A673 (cell line): ENCODE measurements around the gene RELL1. TPM values are rescaled to one million over a fixed set of nuclear protein-coding genes. Genes with fewer than 3 reads are reported as not detected.

Experiments
- BruUV-seq: library from RNA; stranded (reverse); fragments of 400-500 nt; replicated peaks from 2 replicates; lab custom pipeline; 2021; lab: Mats Ljungman, UMichigan
- CTCF ChIA-PET: fragments of 300-600 bp; sonication (Branson Sonifier 250); formaldehyde crosslinking; loops from one replicate; lab custom pipeline; 2022; ENCODE audit warnings: antibody characterized with exemption; lab: Charles Lee
- POLR2A ChIA-PET: fragments of 300-600 bp; sonication (Branson Sonifier 250); formaldehyde crosslinking; loops from one replicate; lab custom pipeline; 2022; ENCODE audit warnings: antibody characterized with exemption; ENCODE audit not compliant: low non-redundant PET; lab: Charles Lee
- DNase-seq: peaks from one replicate; pipeline ENCODE4 v3.0.0-alpha.2; 2015; ENCODE audit warnings: low spot score
- H3K27ac ChIP-seq: fragments of 200-600 bp; sonication (generic); 2 replicates; pipeline ENCODE4 v1.5.1; 2016; ENCODE audit warnings: mixed run types, low read depth, mild to moderate bottlenecking, mixed read lengths, antibody characterized with exemption, low read length; ENCODE audit not compliant: poor library complexity, severe bottlenecking
- H3K27me3 ChIP-seq: fragments of 200-600 bp; sonication (generic); replicated peaks from 2 replicates; pipeline ENCODE4 v1.6.1; 2017; ENCODE audit warnings: mixed run types, low read depth, mild to moderate bottlenecking, mixed read lengths, antibody characterized with exemption, low read length; ENCODE audit not compliant: insufficient read depth, poor library complexity
- H3K36me3 ChIP-seq: fragments of 200-600 bp; sonication (generic); 2 replicates; pipeline ENCODE4 v1.6.1; 2016; ENCODE audit warnings: mixed run types, mild to moderate bottlenecking, mixed read lengths, antibody characterized with exemption, low read length; ENCODE audit not compliant: insufficient read depth, poor library complexity, severe bottlenecking
- H3K4me1 ChIP-seq: fragments of 200-600 bp; sonication (generic); 2 replicates; pipeline ENCODE4 v1.6.1; 2017; ENCODE audit warnings: mixed run types, mild to moderate bottlenecking, mixed read lengths, antibody characterized with exemption, low read length; ENCODE audit not compliant: insufficient read depth, poor library complexity, severe bottlenecking
- H3K4me3 ChIP-seq: fragments of 200-600 bp; sonication (generic); 2 replicates; pipeline ENCODE4 v1.5.1; 2016; ENCODE audit warnings: low read depth, mixed run types, mild to moderate bottlenecking, mixed read lengths, low read length; ENCODE audit not compliant: poor library complexity, severe bottlenecking
- H3K9me3 ChIP-seq: fragments of 200-600 bp; sonication (generic); 2 replicates; pipeline ENCODE4 v1.6.1; 2016; ENCODE audit warnings: mixed run types, low read depth, mild to moderate bottlenecking, mixed read lengths, antibody characterized with exemption, low read length; ENCODE audit not compliant: poor library complexity, severe bottlenecking
- CTCF ChIP-seq: fragments of 300-800, 200-600 bp; sonication (generic); conservative IDR thresholded peaks from 2 replicates; pipeline ENCODE4 v1.5.1; 2017; ENCODE audit warnings: low read depth, mild to moderate bottlenecking, antibody characterized with exemption, low read length, moderate library complexity, mixed read lengths
- EZH2 ChIP-seq: fragments of 200-600 bp; sonication (generic); IDR thresholded peaks from 2 replicates; pipeline ENCODE4 v1.6.1; 2017; ENCODE audit warnings: borderline replicate concordance, low read depth, mild to moderate bottlenecking, mixed read lengths, antibody characterized with exemption, low read length; ENCODE audit not compliant: poor library complexity, severe bottlenecking
- intact Hi-C: fragments of 100-400 bp; cut with micrococcal nuclease; formaldehyde crosslinking; loops from one replicate; pipeline ENCODE4 v1.10.0; 2022; ENCODE audit not compliant: unreplicated experiment
- total RNA-seq: library from RNA; stranded (reverse); gene quantifications from 2 replicates; pipeline ENCODE4 v1.2.3, GENCODE V29; 2021

Gene RELL1
- total RNA-seq, 1 experiment from 2014 or later: 6.0 TPM

GRCh38 chr4:37667197-37668100 is 18.7 kb downstream of the RELL1 start:
- intact Hi-C loops: no loop called here
- Histone ChIP-seq H3K27ac (no peak overlapping the region), H3K27me3 (no peaks in the 10 kb centered on the region), H3K9me3 (no peaks in the 10 kb centered on the region), H3K36me3 (no peaks in the 10 kb centered on the region), H3K4me3 (no peak overlapping the region), H3K4me1 (peaks cover 5% of the 10 kb centered on the region)
- CTCF ChIA-PET: no interaction called here
- POLR2A ChIA-PET: no interaction called here
- DNase-seq: no peak
- no peak for TF ChIP-seq CTCF
- TF ChIP-seq EZH2: no peak
- no TSS peak for BruUV-seq

- POLR2A ChIA-PET: no interaction called here
- Histone ChIP-seq H3K27me3 (no peaks in the 10 kb centered on the region), H3K4me1 (peaks cover 10% of the 10 kb centered on the region), H3K9me3 (no peaks in the 10 kb centered on the region), H3K36me3 (no peaks in the 10 kb centered on the region), H3K27ac (no peak overlapping the region), H3K4me3 (no peak overlapping the region)
- DNase-seq: no peak
- intact Hi-C loops: no loop called here
- TF ChIP-seq EZH2 (no peak), CTCF (no peak)
- CTCF ChIA-PET: no interaction called here
- no TSS peak for BruUV-seq
These were observed 19.5 kb downstream of the RELL1 start for GRCh38 chr4:37666625-37667071.

GRCh38 chr4:37665333-37666320 is 20.5 kb downstream of the RELL1 start:
- intact Hi-C loops: no loop called here
- peaks cover 10% of the 10 kb centered on the region for H3K4me1 ChIP-seq
- POLR2A ChIA-PET: no interaction called here

More at GRCh38 chr4:37665333-37666320, 20.5 kb downstream of the RELL1 start:
- Histone ChIP-seq H3K4me3 (no peak overlapping the region), H3K27ac (no peak overlapping the region), H3K9me3 (no peaks in the 10 kb centered on the region), H3K27me3 (no peaks in the 10 kb centered on the region), H3K36me3 (no peaks in the 10 kb centered on the region)
- BruUV-seq: no TSS peak
- CTCF ChIA-PET: no interaction called here
- DNase-seq: no peak
- TF ChIP-seq EZH2 (no peak), CTCF (no peak)
